ENCODE measurements around the gene SCGB1A1.
"Not testable (repeated sequence)": the region's sequence is repeated elsewhere in the genome, so short reads cannot be mapped to it uniquely, and the experiment has no call there.

SCGB1A1 gene, protein sequence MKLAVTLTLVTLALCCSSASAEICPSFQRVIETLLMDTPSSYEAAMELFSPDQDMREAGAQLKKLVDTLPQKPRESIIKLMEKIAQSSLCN

GRCh38 chr11:62418733-62419132 is at the start of gene SCGB1A1:
Gene SCGB1A1, plus strand, starts transcription at chr11:62419033. Its CDS starts 63 bp downstream, at chr11:62419096.
- no peak for DNase-seq (ENCODE audit: extremely low read depth, low read depth)
- no peak for TF ChIP-seq CTCF (IDR thresholded peaks at IDR 0.05; ENCODE audit: low read depth, low read length)

GRCh38 chr11:62370743-62371440 is 47.9 kb upstream of the SCGB1A1 start:
- no peak for DNase-seq (ENCODE audit: extremely low read depth, low read depth)
- no peak for TF ChIP-seq CTCF (IDR thresholded peaks at IDR 0.05; ENCODE audit: low read depth, low read length)

DNA sequence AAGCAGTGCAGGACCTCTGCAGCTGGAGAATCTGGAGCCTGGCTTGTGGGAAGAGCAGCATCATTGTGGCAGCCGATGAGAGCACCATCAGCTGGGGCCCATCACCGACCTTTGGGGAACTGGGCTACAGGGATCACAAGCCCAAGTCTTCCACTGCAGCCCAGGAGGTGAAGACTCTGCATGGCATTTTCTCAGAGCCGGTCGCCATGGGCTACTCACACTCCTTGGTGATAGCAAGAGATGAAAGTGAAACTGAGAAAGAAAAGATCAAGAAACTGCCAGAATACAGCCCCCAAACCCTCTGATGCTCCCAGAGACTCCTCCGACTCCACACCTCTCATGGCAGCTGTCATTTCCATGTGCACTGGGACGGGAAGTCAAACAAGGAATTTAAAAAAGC is 46.0 kb upstream of the SCGB1A1 start:
- no peak for DNase-seq (ENCODE audit: extremely low read depth, low read depth)
- TF ChIP-seq CTCF (IDR thresholded peaks at IDR 0.05; ENCODE audit: low read depth, low read length) = no peak

DNA sequence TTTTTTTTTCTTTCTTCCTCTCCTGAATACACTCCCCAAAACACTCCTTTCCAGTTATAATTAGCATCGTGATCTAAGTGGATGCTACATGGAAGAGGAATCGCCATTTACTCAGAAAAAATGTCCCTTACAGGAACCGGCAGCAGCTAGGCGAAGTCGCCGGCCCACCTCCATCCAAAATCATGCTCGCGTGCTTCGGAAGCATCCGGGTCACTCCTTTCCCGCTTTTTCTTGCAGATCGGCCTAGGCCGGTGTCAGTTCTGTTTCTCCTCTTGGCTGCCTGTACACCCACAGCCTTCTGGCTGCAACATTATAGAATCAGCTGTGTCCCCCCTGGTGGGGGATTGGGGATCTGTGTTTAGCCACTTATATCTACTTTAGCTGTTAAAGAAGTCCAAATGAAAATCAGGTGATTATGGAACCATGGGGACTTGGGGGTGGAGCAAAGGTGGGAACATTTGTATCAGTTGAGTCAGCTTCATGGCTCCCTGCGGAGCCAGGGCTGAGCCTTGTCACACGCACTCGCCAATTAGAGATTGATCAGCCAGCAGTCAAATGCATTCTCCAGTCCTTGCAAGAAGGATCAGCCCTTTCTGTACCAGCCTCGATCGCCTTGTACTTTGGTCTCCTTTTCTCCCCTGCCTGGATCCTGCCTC is 45.2 kb upstream of the SCGB1A1 start:
- DNase-seq (ENCODE audit: extremely low read depth, low read depth) = no peak
- no peak for TF ChIP-seq CTCF (IDR thresholded peaks at IDR 0.05; ENCODE audit: low read depth, low read length)

GRCh38 chr11:62374801-62375200 is 44.0 kb upstream of the SCGB1A1 start:
- TF ChIP-seq CTCF (IDR thresholded peaks at IDR 0.05; ENCODE audit: low read depth, low read length) = no peak
- no peak for DNase-seq (ENCODE audit: extremely low read depth, low read depth)

DNA sequence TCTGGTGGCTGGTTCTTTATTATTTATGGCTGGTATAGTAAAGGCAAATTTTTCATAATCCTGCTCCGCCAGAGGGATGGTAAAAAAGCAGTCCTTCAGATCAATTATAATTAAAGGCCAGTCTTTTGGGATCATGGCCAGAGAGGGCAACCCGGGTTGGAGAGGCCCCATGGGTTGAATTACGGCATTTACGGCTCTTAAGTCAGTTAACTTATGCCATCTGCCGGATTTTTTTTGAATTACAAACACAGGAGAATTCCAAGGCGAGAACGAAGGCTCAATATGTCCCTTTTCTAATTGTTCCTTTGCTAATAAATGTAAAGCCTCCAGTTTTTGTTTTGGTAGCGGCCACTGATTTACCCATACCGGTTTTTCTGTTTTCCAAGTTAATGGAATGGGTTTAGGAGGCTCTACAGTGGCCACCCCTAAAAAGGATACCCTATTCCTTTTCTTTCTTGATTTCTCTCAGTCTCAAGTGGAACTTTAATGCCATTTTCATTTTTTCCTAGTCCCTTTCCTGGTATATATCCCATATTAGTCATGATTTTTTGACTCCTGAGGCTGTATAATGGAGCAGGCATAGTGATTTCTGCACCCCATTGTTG is 40.3 kb upstream of the SCGB1A1 start:
- DNase-seq (ENCODE audit: extremely low read depth, low read depth) = not testable (repeated sequence)
- TF ChIP-seq CTCF (IDR thresholded peaks at IDR 0.05; ENCODE audit: low read depth, low read length) = peak; percentile 24

- not testable (repeated sequence) for DNase-seq (ENCODE audit: extremely low read depth, low read depth)
Measured at GRCh38 chr11:62379586-62379985, 39.2 kb upstream of the SCGB1A1 start.

All from AG09319 (cell line).